Ovary (tissue), 3 donors: Measurements from ENCODE around the gene IFT88.

Source experiments
- POLR2A ChIP-seq: fragments of 450-650 bp; IDR thresholded peaks from one replicate; pipeline ENCODE4 v1.6.1; 2017; ENCODE audit warnings: antibody characterized with exemption, mild to moderate bottlenecking, moderate library complexity
- TF ChIP-seq, protein P1 (sequence below), 3 donors: fragments of 450-650 bp in 2 of 3; fragments of 200-600 bp in 1 of 3; IDR thresholded peaks; one replicate each; pipeline versions ENCODE4 v1.5.1 to v1.8.0; 2016 to 2022; ENCODE audit warnings: antibody characterized with exemption in 3 of 3, mild to moderate bottlenecking in 1 of 3
- donor health status: DM: no; HTN: no; CAD: no.

DNA sequence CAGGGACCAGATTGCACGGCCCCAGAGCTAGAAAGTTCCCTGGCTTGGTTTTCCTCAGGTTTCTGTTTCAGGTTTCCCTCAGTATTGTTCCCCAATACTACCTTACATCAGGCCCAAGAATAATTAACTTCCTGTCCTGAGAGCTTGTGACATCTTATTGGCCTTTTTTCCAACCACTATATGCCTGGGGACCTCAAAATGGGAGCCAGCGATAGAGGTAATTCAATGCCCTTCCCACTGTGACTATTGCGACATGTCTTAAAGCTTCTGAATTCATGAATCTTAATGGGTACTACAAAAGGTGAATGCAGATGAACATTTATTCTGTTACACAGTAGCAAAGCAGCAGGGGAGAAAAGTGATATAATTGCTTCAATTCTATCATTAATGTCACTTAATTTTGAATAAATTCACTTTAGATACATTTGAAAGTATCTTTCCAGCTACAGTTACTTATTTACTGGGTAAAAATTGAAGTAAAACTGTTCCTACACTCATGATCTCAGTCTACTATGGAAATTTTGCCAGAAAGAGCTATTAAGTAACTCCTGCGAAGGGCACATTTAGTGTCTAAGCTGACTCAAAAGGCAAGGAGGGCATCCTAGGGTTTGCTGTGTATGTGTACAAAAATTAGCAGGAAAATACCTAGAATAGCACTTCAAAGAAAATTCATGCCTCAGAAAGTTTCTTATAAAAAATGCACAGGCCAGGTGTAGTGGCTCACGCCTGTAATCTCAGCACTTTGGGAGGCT is 45.4 kb upstream of the IFT88 start:
- TF ChIP-seq, protein P1, sequence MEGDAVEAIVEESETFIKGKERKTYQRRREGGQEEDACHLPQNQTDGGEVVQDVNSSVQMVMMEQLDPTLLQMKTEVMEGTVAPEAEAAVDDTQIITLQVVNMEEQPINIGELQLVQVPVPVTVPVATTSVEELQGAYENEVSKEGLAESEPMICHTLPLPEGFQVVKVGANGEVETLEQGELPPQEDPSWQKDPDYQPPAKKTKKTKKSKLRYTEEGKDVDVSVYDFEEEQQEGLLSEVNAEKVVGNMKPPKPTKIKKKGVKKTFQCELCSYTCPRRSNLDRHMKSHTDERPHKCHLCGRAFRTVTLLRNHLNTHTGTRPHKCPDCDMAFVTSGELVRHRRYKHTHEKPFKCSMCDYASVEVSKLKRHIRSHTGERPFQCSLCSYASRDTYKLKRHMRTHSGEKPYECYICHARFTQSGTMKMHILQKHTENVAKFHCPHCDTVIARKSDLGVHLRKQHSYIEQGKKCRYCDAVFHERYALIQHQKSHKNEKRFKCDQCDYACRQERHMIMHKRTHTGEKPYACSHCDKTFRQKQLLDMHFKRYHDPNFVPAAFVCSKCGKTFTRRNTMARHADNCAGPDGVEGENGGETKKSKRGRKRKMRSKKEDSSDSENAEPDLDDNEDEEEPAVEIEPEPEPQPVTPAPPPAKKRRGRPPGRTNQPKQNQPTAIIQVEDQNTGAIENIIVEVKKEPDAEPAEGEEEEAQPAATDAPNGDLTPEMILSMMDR (IDR thresholded peaks at IDR 0.05): no peak
- no peak for TF ChIP-seq POLR2A
